ENCODE results near the gene USP34. TPM values are rescaled to one million over a fixed set of nuclear protein-coding genes. Genes with fewer than 3 reads are reported as not detected.
A peak's percentile ranks its signal among the peaks of the same experiment; 100 is the strongest.

Gene USP34
- total and polyA plus RNA-seq, 2 donors (not counting 1 experiment from before 2014, with no cell fraction given) = 52.4 to 129 TPM

- Histone ChIP-seq H3K4me1 (ENCODE audit: control insufficient read depth, extremely low read depth, insufficient read depth, low read length) (no peaks in the 10 kb centered on the region), H3K9ac (ENCODE audit: insufficient read depth, low read length) (no peak overlapping the region), H3K4me2 (ENCODE audit: extremely low read depth, insufficient read depth, low read length) (no peak overlapping the region), H3K9me3 (ENCODE audit: control insufficient read depth, insufficient read depth, low read depth, low read length) (no peaks in the 10 kb centered on the region), H3K27me3 (ENCODE audit: control insufficient read depth, insufficient read depth, low read length) (no peaks in the 10 kb centered on the region), H3K79me2 (ENCODE audit: control insufficient read depth, insufficient read depth, low read length) (peaks cover 42% of the 10 kb centered on the region), H2AFZ (ENCODE audit: low read length) (no peak overlapping the region), H3K27ac (ENCODE audit: insufficient read depth, low read length) (no peak overlapping the region), H3K4me3 (replicated peaks in 1 of 4; ENCODE audit: control extremely low read depth in 1 of 4, insufficient read depth in 1 of 4, low read depth in 3 of 4, low read length in 4 of 4) (no peak overlapping the region), H4K20me1 (ENCODE audit: control insufficient read depth, extremely low read depth, insufficient read depth, low read length) (no peaks in the 10 kb centered on the region), H3K36me3 (ENCODE audit: control insufficient read depth, insufficient read depth, low read length) (peaks cover 2% of the 10 kb centered on the region)
- TF ChIP-seq CTCF (conservative IDR thresholded peaks at IDR 0.05 in 1 of 2, IDR thresholded peaks at IDR 0.05 in 1 of 2; ENCODE audit: low read depth in 1 of 2, low read length in 2 of 2) = peak in 1 of 2 donors; percentile 19
- TF ChIP-seq EZH2 (IDR thresholded peaks at IDR 0.05; ENCODE audit: low read length, missing control alignments) = no peak
- DNase-seq (ENCODE audit: low read depth in 2 of 2) = peak in 1 of 2 donors; percentile 66
Measured at GRCh38 chr2:61419570-61419969, 51.3 kb downstream of the USP34 start.

- Histone ChIP-seq H2AFZ (ENCODE audit: low read length) (no peak overlapping the region), H3K27ac (ENCODE audit: insufficient read depth, low read length) (no peak overlapping the region), H3K79me2 (ENCODE audit: control insufficient read depth, insufficient read depth, low read length) (peaks cover 38% of the 10 kb centered on the region), H3K9ac (ENCODE audit: insufficient read depth, low read length) (no peak overlapping the region), H4K20me1 (ENCODE audit: control insufficient read depth, extremely low read depth, insufficient read depth, low read length) (no peaks in the 10 kb centered on the region), H3K4me1 (ENCODE audit: control insufficient read depth, extremely low read depth, insufficient read depth, low read length) (no peaks in the 10 kb centered on the region), H3K9me3 (ENCODE audit: control insufficient read depth, insufficient read depth, low read depth, low read length) (no peaks in the 10 kb centered on the region), H3K36me3 (ENCODE audit: control insufficient read depth, insufficient read depth, low read length) (peaks cover 2% of the 10 kb centered on the region), H3K4me3 (replicated peaks in 1 of 4; ENCODE audit: control extremely low read depth in 1 of 4, insufficient read depth in 1 of 4, low read depth in 3 of 4, low read length in 4 of 4) (no peak overlapping the region), H3K27me3 (ENCODE audit: control insufficient read depth, insufficient read depth, low read length) (no peaks in the 10 kb centered on the region), H3K4me2 (ENCODE audit: extremely low read depth, insufficient read depth, low read length) (no peak overlapping the region)
- peak in 1 of 2 donors; percentile 44 for DNase-seq (ENCODE audit: low read depth in 2 of 2)
- TF ChIP-seq EZH2 (IDR thresholded peaks at IDR 0.05; ENCODE audit: low read length, missing control alignments) (no peak), CTCF (conservative IDR thresholded peaks at IDR 0.05 in 1 of 2, IDR thresholded peaks at IDR 0.05 in 1 of 2; ENCODE audit: low read depth in 1 of 2, low read length in 2 of 2) (no peak)
Measured at GRCh38 chr2:61419129-61419528, 51.8 kb downstream of the USP34 start.

- no peaks in the 10 kb centered on the region for H4K20me1 ChIP-seq (ENCODE audit: control insufficient read depth, extremely low read depth, insufficient read depth, low read length)
- no peak overlapping the region for H3K9ac ChIP-seq (ENCODE audit: insufficient read depth, low read length)
Measured at GRCh38 chr2:61416871-61417645, 53.8 kb downstream of the USP34 start.

More at GRCh38 chr2:61416871-61417645, 53.8 kb downstream of the USP34 start:
- Histone ChIP-seq H3K27me3 (ENCODE audit: control insufficient read depth, insufficient read depth, low read length) (no peaks in the 10 kb centered on the region), H3K4me3 (replicated peaks in 1 of 4; ENCODE audit: control extremely low read depth in 1 of 4, insufficient read depth in 1 of 4, low read depth in 3 of 4, low read length in 4 of 4) (no peak overlapping the region), H3K4me1 (ENCODE audit: control insufficient read depth, extremely low read depth, insufficient read depth, low read length) (no peaks in the 10 kb centered on the region), H2AFZ (ENCODE audit: low read length) (no peak overlapping the region), H3K79me2 (ENCODE audit: control insufficient read depth, insufficient read depth, low read length) (peaks cover 18% of the 10 kb centered on the region), H3K9me3 (ENCODE audit: control insufficient read depth, insufficient read depth, low read depth, low read length) (no peaks in the 10 kb centered on the region), H3K36me3 (ENCODE audit: control insufficient read depth, insufficient read depth, low read length) (peaks cover 2% of the 10 kb centered on the region), H3K4me2 (ENCODE audit: extremely low read depth, insufficient read depth, low read length) (no peak overlapping the region), H3K27ac (ENCODE audit: insufficient read depth, low read length) (no peak overlapping the region)
- TF ChIP-seq EZH2 (IDR thresholded peaks at IDR 0.05; ENCODE audit: low read length, missing control alignments) = no peak
- no peak for DNase-seq (ENCODE audit: low read depth in 2 of 2)
